Smooth muscle cell (in vitro differentiated cells): ENCODE measurements around the gene CCDC92. TPM values are rescaled to one million over a fixed set of nuclear protein-coding genes. Genes with fewer than 3 reads are reported as not detected.

ENCODE experiments used
- DNase-seq: peaks from one replicate; lab custom pipeline; 2025; ENCODE audit not compliant: unreplicated experiment; lab: John Stamatoyannopoulos, UW
- H2AFZ ChIP-seq: fragments of 200-600 bp; sonication (generic); 2 replicates; pipeline ENCODE4 v1.6.0; 2016; ENCODE audit warnings: antibody characterized with exemption, low read depth, mild to moderate bottlenecking
- H3F3A ChIP-seq: fragments of 200-600 bp; sonication (generic); 2 replicates; pipeline ENCODE4 v1.6.0; 2017; ENCODE audit warnings: antibody characterized with exemption, low read depth
- H3K27ac ChIP-seq: fragments of 200-600 bp; sonication (generic); 2 replicates; pipeline ENCODE4 v1.5.1; 2016; ENCODE audit warnings: low read depth, mild to moderate bottlenecking
- H3K27me3 ChIP-seq: fragments of 200-600 bp; sonication (generic); 2 replicates; pipeline ENCODE4 v1.6.1; 2016; ENCODE audit warnings: low read depth, mild to moderate bottlenecking
- H3K36me3 ChIP-seq: fragments of 200-600 bp; sonication (generic); 2 replicates; pipeline ENCODE4 v1.5.1; 2016; ENCODE audit warnings: low read depth
- H3K4me1 ChIP-seq: fragments of 200-600 bp; sonication (generic); 2 replicates; pipeline ENCODE4 v1.5.1; 2016; ENCODE audit warnings: low read depth
- H3K4me2 ChIP-seq: fragments of 200-600 bp; sonication (generic); 2 replicates; pipeline ENCODE4 v1.6.0; 2016; ENCODE audit warnings: mild to moderate bottlenecking
- H3K4me3 ChIP-seq: fragments of 200-600 bp; sonication (generic); 2 replicates; pipeline ENCODE4 v1.5.1; 2016; ENCODE audit warnings: mild to moderate bottlenecking
- H3K79me2 ChIP-seq: fragments of 200-600 bp; sonication (generic); 2 replicates; pipeline ENCODE4 v1.6.0; 2016; ENCODE audit warnings: low read depth, mild to moderate bottlenecking
- H3K9ac ChIP-seq: fragments of 200-600 bp; sonication (generic); 2 replicates; pipeline ENCODE4 v1.6.0; 2016; ENCODE audit warnings: low read depth
- H3K9me3 ChIP-seq: fragments of 200-600 bp; sonication (generic); replicated peaks from 2 replicates; pipeline ENCODE4 v1.5.1; 2016; ENCODE audit warnings: low read depth
- H4K20me1 ChIP-seq: fragments of 200-600 bp; sonication (generic); 2 replicates; pipeline ENCODE4 v1.6.0; 2016; ENCODE audit warnings: low read depth
- WGBS: methylation state at CpG from one replicate; pipeline ENCODE4 v1.1.7; 2016; ENCODE audit warnings: low lambda C conversion rate; 5-methylcytosine and 5-hydroxymethylcytosine counted together
- polyA plus RNA-seq: library from polyadenylated mRNA; unstranded; fragments of >200 nt; fragmentation: Nextera tagmentation; extraction: Ambion mirVana; gene quantifications from 2 replicates; pipeline ENCODE4 v1.2.1, GENCODE V29; 2016
- total RNA-seq: library from RNA; depleted of rRNA; stranded (reverse); fragments of >200 nt; gene quantifications from 2 replicates; pipeline ENCODE4 v1.2.3, GENCODE V29; 2014
- TF ChIP-seq, protein P1 (sequence below): fragments of 200-600 bp; sonication (generic); IDR thresholded peaks from 2 replicates; pipeline ENCODE4 v1.5.1; 2017; ENCODE audit warnings: borderline replicate concordance, mild to moderate bottlenecking, antibody characterized with exemption; ENCODE audit not compliant: insufficient read depth, poor library complexity, severe bottlenecking

CCDC92 gene
- total and polyA plus RNA-seq, 2 experiments from 2014 or later: 17.4 to 68.2 TPM

DNA sequence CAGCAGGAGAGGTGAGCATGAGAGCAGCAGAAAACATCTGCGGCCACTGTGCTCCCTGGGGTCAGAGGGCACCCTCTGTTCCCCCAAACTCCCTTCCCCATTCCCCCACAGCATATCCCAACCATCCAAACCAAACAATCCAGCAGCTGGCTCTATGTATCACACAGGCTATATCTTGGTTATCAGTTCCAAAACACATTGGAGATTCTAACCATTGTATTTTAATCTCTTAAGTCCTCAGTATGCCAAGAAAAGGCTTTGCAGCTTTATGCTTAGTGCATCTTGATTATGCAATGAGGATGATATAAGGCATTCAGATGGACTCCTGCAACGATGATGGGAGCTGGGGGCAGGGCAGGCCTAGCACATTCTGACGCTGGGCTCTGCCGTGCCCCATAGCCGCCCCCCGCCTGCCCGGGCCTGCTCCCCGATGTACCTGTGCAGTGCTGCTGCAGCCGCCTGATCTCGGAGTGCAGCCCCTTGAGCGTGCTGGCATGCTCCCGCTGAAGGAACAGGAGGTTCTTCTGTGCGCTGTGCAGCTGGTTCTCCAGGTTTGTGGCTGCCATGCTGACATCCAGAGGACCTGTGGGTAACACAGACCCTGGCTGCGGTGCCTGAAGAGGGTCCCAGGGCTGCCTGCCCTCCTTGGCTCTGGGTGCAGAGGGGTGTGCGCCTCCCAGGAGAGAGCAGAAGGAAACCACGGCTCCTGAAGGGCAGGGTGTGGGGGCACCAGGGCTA, 29.6 kb downstream of the CCDC92 start:
- no peaks in the 10 kb centered on the region for H3K79me2 ChIP-seq
- DNase-seq: no peak
- H3K36me3 ChIP-seq: no peaks in the 10 kb centered on the region
- 93% methylated on average over 16 of the region's 16 CpGs for WGBS
- no peaks in the 10 kb centered on the region for H3K27me3 ChIP-seq
- H2AFZ ChIP-seq: no peak overlapping the region
- H3K4me3 ChIP-seq: no peak overlapping the region
- H3K9ac ChIP-seq: peak overlapping the region; percentile 9
- H3K4me1 ChIP-seq: peaks cover 7% of the 10 kb centered on the region
- peaks cover 31% of the 10 kb centered on the region for H4K20me1 ChIP-seq
- H3F3A ChIP-seq: peaks cover 13% of the 10 kb centered on the region
- TF ChIP-seq, protein P1, sequence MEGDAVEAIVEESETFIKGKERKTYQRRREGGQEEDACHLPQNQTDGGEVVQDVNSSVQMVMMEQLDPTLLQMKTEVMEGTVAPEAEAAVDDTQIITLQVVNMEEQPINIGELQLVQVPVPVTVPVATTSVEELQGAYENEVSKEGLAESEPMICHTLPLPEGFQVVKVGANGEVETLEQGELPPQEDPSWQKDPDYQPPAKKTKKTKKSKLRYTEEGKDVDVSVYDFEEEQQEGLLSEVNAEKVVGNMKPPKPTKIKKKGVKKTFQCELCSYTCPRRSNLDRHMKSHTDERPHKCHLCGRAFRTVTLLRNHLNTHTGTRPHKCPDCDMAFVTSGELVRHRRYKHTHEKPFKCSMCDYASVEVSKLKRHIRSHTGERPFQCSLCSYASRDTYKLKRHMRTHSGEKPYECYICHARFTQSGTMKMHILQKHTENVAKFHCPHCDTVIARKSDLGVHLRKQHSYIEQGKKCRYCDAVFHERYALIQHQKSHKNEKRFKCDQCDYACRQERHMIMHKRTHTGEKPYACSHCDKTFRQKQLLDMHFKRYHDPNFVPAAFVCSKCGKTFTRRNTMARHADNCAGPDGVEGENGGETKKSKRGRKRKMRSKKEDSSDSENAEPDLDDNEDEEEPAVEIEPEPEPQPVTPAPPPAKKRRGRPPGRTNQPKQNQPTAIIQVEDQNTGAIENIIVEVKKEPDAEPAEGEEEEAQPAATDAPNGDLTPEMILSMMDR: no peak
- peak overlapping the region; percentile 85 for H3K27ac ChIP-seq
- H3K9me3 ChIP-seq: no peaks in the 10 kb centered on the region
- peak overlapping the region; percentile 65 for H3K4me2 ChIP-seq

DNA sequence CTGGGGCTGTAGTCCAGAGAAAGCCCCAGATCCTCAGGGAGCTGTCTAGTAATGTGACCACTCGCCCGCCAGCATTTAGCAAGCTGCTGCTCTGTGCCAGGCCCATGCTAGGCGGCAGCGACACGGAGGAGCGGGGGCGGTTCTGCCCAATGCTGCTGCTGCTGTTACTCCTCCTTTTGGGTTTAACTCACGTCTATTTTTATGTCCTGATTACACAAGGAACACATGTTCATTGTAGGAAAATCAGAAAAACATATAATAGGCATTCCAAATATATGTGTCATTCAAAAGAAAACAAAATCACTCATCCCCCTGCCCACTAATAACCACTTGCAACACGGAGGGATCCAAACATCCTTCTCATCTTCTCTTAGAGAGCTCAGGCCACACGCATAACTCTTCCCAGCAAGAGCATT, 30.4 kb downstream of the CCDC92 start:
- 56% methylated on average over 10 of the region's 10 CpGs for WGBS
- H3K4me3 ChIP-seq: no peak overlapping the region
- TF ChIP-seq, protein P1: no peak
- peak overlapping the region; percentile 85 for H3K27ac ChIP-seq
- no peaks in the 10 kb centered on the region for H3K9me3 ChIP-seq
- H3K36me3 ChIP-seq: no peaks in the 10 kb centered on the region
- H3K27me3 ChIP-seq: no peaks in the 10 kb centered on the region
- H4K20me1 ChIP-seq: peaks cover 25% of the 10 kb centered on the region
- H3K4me2 ChIP-seq: peak overlapping the region; percentile 65
- H3K79me2 ChIP-seq: no peaks in the 10 kb centered on the region
- H3K4me1 ChIP-seq: peaks cover 7% of the 10 kb centered on the region
- H3F3A ChIP-seq: peaks cover 13% of the 10 kb centered on the region
- no peak overlapping the region for H2AFZ ChIP-seq
- DNase-seq: no peak
- peak overlapping the region; percentile 38 for H3K9ac ChIP-seq

DNA sequence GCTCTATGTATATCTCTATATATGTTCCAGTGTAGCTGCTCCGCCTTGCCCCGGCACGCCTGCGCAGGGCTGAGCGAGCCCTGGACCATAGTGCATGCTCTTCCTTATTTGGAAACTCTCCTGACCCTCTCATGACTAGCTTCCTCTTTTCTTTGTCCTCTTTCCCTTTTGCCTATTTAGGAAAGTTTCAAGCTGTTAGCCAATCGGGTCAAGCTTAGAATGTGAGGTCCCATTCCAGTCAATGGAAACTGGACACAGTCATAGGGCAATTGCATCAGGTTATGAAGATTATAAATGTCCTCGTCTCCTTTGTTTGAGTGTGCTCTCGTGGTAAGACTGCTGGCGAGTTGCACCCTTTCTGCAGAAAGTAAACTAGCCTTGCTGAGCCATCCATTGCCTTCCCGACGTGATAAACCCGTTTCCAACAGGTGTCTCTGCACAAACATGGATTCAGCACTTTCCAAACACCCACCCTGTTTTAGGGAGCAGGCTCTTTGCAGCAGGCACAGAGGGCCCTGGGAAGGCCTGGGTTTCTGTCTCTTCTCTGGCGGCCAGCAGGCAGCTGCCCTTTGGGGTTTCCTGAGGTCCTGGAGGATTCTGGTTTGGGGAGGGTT, 30.9 kb downstream of the CCDC92 start:
- Histone ChIP-seq H3K79me2 (no peaks in the 10 kb centered on the region), H3K27me3 (no peaks in the 10 kb centered on the region), H3F3A (peaks cover 13% of the 10 kb centered on the region), H3K9me3 (no peaks in the 10 kb centered on the region), H2AFZ (no peak overlapping the region), H3K9ac (peak overlapping the region; percentile 38), H4K20me1 (peaks cover 25% of the 10 kb centered on the region), H3K4me2 (peak overlapping the region; percentile 7), H3K27ac (peak overlapping the region; percentile 85), H3K4me3 (no peak overlapping the region), H3K36me3 (peaks cover 2% of the 10 kb centered on the region), H3K4me1 (peaks cover 7% of the 10 kb centered on the region)
- WGBS: 70% methylated on average over 13 of the region's 13 CpGs
- TF ChIP-seq, protein P1: no peak
- DNase-seq: no peak
